PFSK-1 (cell line): ENCODE data around the gene RPL22L1.

Experiments
- FOXP2 ChIP-seq: optimal IDR thresholded peaks from 2 replicates; pipeline ENCODE3; 2011; ENCODE audit warnings: borderline replicate concordance, control low read depth, inconsistent platforms; ENCODE audit not compliant: insufficient read depth; ENCODE audit errors: extremely low read length, extremely low read depth
- POLR2AphosphoS5 ChIP-seq: IDR thresholded peaks from 2 replicates; pipeline ENCODE4 v1.6.1; 2012; ENCODE audit warnings: low read depth, mild to moderate bottlenecking, control low read depth, low read length, moderate library complexity
- REST ChIP-seq, 2 experiments: IDR thresholded peaks; 2 replicates each; pipeline versions ENCODE4 v1.6.1 to v1.8.0; 2011 to 2012; ENCODE audit warnings: low read depth in 2 of 2, low read length in 2 of 2, control low read depth in 1 of 2, inconsistent platforms in 1 of 2, mild to moderate bottlenecking in 1 of 2, moderate library complexity in 1 of 2; ENCODE audit not compliant: insufficient read depth in 1 of 2
- SIN3A ChIP-seq: IDR thresholded peaks from 2 replicates; pipeline ENCODE4 v1.6.1; 2012; ENCODE audit warnings: mild to moderate bottlenecking, low read length, moderate library complexity, borderline replicate concordance; ENCODE audit not compliant: insufficient read depth
- TAF1 ChIP-seq: IDR thresholded peaks from 2 replicates; pipeline ENCODE4 v1.6.1; 2012; ENCODE audit warnings: low read length, control low read depth, borderline replicate concordance; ENCODE audit not compliant: insufficient read depth

- TF ChIP-seq POLR2AphosphoS5 (no peak), SIN3A (no peak), REST (IDR thresholded peaks at IDR 0.05; ENCODE audit: insufficient read depth in 1 of 2, low read depth in 2 of 2, low read length in 2 of 2) (no peak), TAF1 (no peak), FOXP2 (no peak)
Observed at GRCh38 chr3:170899455-170899854, 29.5 kb upstream of the RPL22L1 start.
